Aortic smooth muscle cell (primary cell): ENCODE results near the gene AZIN2. TPM values are rescaled to one million over a fixed set of nuclear protein-coding genes. Genes with fewer than 3 reads are reported as not detected.

Experiments
- total RNA-seq: library from RNA; depleted of rRNA; stranded (reverse); fragments of >200 nt; gene quantifications from 2 replicates; pipeline ENCODE4 v1.2.3, GENCODE V29; 2014

The AZIN2 gene
- 3.3 and 4.0 TPM in 2 replicates for total RNA-seq

GRCh38 chr1:33080885-33081553, at the start of gene AZIN2:
AZIN2 (plus strand) TSS chr1:33081153; CDS start chr1:33082250, 1,097 bp downstream.

GRCh38 chr1:33036526-33037503, 44.1 kb upstream of the AZIN2 start, which contains the start of gene AK2:
AK2 (minus strand) TSS chr1:33036883; CDS start chr1:33036828, 55 bp downstream.

Other genes with a start within 250 kb of the AZIN2 start
- gene FNDC5, start 210.2 kb upstream of the AZIN2 start, total RNA-seq = 0.87 and 1.2 TPM in 2 replicates
- gene HPCA, start 194.7 kb upstream of the AZIN2 start, total RNA-seq = not detected in 2 replicates
- gene TMEM54, start 179.8 kb upstream of the AZIN2 start, total RNA-seq = 13.7 and 20.3 TPM in 2 replicates
- gene RNF19B, start 116.3 kb upstream of the AZIN2 start, total RNA-seq = 8.7 and 9.3 TPM in 2 replicates
- 73.3 and 87.7 TPM in 2 replicates for gene AK2, start 44.3 kb upstream of the AZIN2 start, total RNA-seq
- 2.1 and 3.4 TPM in 2 replicates for gene TRIM62, start 100.9 kb downstream of the AZIN2 start, total RNA-seq
- gene ZNF362, start 175.3 kb downstream of the AZIN2 start, total RNA-seq = 2.9 and 4.9 TPM in 2 replicates
- not detected in 2 replicates for gene A3GALT2, start 239.9 kb downstream of the AZIN2 start, total RNA-seq